Uterus (tissue), 2 donors: Measurements from ENCODE around the gene CACNA1C.

Source experiments
- POLR2A ChIP-seq, 2 donors: fragments of 450-650 bp; IDR thresholded peaks; one replicate each; pipeline ENCODE4 v1.6.1; 2016; ENCODE audit warnings: antibody characterized with exemption in 2 of 2, mild to moderate bottlenecking in 1 of 2, moderate library complexity in 1 of 2
- TF ChIP-seq, protein P1 (sequence below), 4 experiments: fragments of 200-600 bp in 2 of 4; fragments of 450-650 bp in 2 of 4; sonication (generic) in 2 of 4; IDR thresholded peaks; one replicate each; pipeline ENCODE4 v1.5.1; 2016 to 2019; ENCODE audit warnings: antibody characterized with exemption in 4 of 4, mild to moderate bottlenecking in 2 of 4, moderate library complexity in 1 of 4

DNA sequence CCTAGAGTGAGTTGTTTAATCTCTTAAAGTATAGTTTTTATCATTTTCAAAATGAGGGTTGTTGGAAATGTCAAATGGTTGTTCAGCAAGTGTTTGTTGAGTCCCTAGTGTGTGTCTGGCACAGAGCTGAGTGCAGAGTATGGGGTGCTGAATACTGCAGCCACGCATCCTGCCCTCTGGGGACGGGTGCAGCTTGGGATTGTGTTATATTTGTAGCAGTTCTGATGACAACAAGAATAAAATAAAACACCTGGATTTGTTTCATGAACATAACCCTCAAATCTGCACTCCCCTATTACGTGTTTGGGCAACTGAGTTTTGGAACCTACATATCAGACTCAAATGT, 127.9 kb downstream of the CACNA1C start:
- TF ChIP-seq, protein P1, sequence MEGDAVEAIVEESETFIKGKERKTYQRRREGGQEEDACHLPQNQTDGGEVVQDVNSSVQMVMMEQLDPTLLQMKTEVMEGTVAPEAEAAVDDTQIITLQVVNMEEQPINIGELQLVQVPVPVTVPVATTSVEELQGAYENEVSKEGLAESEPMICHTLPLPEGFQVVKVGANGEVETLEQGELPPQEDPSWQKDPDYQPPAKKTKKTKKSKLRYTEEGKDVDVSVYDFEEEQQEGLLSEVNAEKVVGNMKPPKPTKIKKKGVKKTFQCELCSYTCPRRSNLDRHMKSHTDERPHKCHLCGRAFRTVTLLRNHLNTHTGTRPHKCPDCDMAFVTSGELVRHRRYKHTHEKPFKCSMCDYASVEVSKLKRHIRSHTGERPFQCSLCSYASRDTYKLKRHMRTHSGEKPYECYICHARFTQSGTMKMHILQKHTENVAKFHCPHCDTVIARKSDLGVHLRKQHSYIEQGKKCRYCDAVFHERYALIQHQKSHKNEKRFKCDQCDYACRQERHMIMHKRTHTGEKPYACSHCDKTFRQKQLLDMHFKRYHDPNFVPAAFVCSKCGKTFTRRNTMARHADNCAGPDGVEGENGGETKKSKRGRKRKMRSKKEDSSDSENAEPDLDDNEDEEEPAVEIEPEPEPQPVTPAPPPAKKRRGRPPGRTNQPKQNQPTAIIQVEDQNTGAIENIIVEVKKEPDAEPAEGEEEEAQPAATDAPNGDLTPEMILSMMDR (IDR thresholded peaks at IDR 0.05) = no peak
- no peak for TF ChIP-seq POLR2A (IDR thresholded peaks at IDR 0.05)
